Activated effector memory CD4-positive, alpha-beta T cell treated with Interleukin-2 at 50 U/mL for 16 hours (primary cell): ENCODE results near the gene ADCY5.

Experiments
- DNase-seq: peaks from one replicate; pipeline ENCODE4 v3.0.0-alpha.2; 2020

Gene ADCY5

DNA sequence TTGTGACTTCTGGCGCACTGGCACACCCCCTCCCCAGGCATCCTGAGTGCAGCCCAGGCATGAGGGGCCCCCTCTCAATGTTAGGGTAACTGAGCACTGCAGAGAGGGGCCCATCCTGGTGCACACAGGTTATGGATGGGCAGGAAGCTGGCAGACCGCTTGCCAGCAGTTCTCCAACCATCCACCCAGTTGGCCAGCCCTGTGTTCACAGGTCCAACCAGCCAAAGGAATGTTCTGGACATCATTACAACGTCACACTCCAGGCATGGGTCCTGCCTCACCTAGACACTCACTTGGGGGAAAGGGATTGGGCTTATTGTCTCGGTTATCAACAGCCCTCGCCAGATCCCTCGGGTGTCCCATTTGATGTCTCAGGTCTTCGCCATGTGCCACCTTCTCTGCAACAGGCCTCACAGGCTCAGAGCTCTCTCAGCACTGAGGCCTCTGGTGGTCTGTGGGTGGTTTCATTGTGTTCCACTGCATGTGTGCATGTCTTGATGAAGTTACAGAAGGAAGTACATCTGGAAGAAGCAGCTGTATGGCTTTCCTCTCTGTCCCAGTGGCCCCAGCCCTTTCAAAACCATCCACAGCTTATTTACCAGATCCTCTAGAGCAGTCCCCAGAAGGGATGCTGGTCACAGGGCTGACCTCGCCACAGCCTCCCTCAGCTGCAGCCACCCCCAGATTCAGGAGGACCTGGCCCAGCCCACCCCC lies 23.7 kb downstream of the ADCY5 start:
- DNase-seq = no peak

DNA sequence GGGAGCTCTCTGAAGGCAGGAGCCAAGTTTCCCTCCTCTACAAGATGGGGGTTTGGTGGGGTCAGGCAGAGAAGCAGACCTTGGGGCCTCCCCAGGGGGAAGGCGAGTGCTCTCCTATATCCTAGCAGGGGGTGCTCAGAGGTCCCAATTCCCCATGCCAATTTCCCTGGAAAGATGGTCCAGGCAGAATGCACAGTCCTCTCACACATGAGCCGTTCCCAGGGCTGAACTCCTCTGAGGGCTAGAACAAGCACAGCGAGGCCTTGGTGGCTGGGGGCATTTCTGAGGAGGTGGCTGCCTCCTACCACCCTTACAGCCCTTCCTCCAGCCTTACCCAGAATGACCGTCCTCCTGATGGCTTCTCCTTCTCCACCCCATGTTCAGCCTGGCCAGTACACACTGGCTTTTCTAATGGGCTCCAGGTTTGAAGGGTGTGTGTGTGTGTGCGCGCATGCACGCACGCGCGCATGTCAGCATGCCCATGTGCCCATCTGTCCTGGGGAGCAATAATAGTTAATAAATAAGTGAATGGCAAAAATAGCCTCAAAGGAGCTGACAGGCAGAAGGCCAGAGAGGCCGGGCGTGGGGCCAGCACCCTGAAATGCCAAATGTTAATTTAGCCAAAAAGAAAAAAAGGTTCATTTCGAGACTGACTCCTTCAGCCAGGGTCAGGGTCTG lies 24.4 kb downstream of the ADCY5 start:
- DNase-seq = no peak

DNA sequence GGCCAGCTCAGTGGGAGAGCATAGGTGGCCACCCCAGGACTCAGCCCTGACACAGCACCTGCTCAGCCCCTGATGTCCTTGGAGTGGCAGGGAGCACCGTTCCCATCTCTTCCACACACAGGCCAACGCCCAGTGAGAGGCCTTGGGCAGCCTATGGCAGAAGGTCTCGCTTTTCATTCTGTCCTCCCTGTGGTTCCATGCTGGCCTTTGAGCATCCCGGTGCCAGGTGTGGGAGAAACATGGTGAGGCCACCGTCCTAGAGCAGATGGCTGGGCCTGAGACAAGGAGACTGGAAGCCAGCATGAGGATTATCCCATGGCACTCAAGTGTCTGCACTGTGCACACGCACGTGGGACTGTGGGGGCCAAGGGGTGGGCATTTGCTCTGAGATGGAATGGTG lies 25.1 kb downstream of the ADCY5 start:
- DNase-seq = no peak

DNA sequence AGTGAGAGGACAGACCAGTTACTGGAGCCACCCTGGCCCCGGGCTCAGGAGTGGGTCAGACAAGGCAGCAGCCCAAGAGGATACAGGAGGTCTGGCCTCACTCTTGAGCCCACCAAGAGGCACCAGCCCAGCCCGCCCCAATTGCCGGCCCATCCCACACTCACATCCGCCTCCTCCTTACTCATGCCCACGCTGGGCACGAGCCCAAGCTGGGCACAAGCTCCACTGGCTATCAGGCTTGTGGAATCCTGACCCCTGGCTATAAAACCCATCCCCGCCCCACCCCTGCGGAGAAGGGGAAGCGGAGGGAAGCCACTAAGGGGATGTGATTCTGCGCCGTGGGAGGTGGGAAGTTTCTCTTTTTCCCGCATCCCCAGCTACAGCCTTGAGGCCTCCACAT lies 25.9 kb downstream of the ADCY5 start:
- no peak for DNase-seq

DNA sequence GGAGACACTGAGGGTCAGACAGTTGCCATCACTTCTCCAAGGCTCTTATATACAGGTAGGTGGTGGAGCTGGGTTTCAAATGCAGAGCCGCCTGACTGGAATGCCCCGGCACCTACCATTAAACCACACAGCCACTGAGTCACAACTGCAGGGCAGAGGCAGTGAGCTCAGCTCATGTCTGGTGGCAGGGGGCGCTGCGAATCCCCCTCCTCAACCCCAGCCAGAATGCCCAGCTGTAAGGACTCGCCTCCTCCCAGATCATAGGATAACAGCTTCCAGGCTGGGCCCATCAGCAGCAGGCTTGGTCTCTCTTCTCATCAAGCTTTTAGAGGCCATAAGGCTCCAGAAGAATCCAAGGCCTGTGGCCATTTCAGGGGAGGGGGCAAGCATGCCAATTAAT lies 26.4 kb downstream of the ADCY5 start:
- no peak for DNase-seq

DNA sequence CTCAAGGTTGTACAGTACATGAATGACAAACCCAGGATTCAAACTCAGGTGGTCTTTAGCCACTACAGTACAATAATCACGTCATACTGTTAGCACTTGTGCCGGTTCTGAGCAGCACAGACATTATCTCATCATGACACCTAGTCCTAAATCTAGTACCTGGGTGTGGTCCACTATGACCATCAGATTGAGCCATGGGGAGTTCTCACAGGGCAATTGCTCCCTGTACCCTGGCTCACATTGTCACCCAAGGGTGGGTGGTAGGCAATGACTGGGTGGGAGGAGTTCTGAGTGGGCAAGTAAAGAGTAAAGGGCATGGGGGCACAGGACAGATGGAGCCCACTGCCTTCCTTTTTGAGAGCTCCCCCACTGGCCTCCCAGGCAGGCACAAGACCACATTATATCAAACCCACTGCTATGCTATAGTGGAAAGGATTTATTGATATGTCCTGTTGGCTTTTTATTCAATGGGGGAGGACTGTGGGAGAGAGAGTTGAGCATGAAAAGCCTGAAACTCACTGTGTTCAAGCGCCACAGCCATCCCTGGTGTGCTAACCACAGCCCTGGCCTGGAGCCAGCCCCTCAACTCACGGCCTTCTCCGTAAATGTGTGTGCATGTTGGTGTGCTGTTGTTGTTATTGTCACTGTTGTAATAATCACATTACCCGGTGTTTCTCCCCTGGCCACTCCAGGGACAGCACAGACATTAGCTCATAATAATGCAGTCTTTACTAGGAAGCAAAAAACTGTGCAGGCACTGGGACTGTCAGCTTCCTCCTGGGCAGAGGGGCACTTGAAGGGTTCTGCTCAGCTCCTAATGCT lies 27.3 kb downstream of the ADCY5 start:
- DNase-seq = no peak

DNA sequence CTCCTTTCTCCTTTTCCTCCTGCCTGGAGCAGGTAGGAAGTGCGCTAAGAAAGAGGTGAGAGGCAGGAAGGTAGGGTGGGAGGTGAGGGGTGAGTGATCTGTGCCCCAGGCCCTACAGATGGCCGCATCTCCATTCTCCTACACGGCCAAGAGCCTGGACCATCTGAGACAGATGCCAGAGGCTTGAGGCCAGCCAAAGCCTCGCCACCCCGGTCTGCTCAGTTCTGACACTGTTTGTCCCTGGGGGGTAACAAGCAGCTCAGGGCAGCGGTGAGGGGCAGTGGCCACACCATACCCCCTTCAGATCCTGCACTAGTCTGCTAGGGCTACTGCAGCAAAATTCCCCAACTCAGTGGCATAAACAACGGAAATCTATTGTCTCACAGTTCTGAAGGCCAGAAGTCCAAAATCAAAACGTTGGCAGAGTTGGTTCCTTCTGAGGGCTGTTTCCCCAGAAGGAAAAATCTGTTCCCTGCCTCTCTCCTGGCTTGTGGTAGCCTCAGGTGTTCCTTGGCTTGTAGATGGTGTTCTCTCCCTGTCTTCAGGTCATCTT lies 28.4 kb downstream of the ADCY5 start:
- DNase-seq = no peak

DNA sequence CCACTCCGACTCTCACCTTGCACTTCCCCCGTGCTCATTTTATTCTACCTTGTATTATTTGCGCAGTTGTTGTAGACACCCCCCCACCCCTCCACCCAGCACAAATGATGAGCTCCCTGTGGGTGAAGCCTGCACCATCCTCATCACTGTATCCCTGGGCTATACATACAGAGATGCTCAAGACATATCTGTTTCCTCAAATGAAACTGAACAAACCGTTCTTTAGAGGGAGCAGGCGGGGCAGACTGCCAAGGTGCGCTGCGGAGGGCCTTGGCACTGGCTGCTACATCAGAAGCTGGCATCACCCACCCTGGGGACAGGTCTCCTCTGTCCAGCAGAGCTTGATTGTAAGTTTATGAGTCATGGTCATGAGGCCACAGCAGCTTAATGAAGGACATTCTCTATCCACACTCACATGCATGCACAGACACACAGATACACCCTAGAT lies 29.0 kb downstream of the ADCY5 start:
- no peak for DNase-seq

DNA sequence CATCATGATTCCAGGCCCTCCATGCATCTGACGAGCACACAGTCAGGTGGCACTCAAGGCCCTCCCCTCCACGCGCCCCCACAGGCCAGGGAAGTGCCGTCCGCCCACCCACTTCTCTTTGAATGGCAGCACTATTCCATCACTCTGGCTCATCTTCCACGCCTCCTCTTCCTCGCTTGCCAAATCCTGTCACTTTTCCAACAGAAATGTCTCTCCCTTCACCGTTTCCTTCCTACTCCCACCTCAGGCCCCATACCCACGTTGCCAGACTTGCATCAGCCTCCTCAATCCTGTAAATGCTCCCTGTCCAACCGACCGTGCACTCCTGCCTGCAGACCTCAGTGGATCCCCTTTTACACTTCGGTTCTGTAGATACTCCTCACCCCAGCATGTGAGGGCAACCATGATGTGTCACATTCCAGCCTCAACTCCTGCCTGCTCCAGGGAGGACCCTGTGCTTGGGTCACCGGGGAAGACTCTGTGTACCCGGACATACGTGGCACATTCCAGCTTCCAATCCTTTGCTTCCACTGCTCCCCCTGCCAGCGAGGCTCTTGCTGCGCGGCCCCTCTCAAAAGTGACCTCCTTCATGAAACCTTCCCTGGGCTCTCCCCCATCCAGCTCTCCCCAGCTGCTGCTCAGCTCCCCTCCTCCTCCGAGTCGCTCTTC lies 29.6 kb downstream of the ADCY5 start:
- no peak for DNase-seq

DNA sequence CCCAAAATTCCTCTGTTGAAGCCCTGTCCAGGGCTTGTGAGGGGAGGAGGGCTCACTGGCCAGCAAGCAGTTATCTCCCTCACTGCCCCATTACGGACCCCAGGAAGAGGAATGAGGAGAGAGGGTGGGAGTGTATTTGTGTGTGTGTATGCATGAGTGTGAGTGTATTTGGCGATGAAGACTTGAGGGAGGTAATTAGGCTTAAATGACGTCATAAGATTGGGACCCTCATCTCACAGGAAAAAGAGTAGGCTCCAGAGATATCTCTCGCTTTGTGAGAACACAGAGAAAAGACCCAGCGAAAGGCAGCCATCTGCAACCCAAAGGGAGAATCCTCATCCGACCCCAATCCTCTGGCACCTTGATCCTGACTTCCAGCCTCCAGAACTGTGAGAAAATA lies 32.2 kb downstream of the ADCY5 start:
- no peak for DNase-seq

DNA sequence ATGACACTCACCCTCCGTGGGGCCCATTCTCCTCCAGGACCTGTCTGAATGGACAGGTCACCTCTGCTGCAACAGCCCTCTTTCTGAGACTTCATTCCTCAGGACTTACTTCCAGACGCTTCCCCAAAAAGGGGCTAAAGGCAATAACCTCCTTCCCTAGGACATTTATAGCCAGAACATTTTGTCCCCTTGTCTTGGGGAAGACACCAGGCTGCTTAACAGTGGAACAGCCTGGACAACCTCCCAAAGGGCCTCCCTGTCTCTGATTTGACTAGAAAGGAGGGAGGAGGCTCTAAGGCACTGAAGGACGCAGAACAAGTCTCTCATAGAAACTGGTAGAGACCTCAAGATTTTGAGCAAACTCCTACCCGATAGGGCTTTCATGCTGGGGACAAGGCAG lies 32.7 kb downstream of the ADCY5 start:
- no peak for DNase-seq

DNA sequence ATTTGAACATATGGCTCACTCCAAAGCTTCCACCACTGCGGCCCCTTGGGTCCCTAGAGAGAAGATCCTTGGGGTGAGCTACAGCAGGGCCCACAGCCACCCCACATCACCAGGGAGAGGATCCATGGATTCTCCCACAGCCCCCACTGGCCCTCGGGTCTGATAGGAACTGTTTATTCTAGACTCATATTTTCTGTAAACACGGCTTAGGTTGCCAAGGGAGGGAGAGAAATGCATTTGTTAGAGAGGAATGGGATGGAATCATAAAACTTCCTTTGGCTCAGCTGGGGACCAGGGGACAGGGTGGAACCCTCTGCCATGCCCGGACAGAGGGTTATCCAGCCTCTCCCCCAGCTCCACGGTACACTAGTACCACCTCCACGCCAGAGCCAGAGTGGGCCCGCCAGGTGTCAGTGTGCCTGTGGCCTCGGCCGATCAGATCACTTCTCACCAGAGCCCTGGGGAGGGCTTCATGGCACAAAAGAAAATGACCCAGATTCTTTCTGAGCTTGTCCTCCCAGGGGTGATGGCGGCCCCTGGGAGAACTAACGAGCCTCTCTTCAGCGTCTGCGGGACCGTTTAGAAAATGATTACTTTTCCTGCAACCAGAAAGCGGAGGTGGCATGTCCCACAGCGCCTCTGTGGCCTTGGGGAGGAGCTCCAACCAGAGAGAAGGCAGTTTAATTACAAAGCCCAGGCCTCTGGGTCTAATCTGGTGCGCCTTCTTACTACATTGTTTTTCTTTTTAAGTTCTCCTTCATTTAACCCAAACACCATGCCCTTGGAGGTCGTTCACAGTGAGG lies 33.7 kb downstream of the ADCY5 start:
- DNase-seq = no peak

DNA sequence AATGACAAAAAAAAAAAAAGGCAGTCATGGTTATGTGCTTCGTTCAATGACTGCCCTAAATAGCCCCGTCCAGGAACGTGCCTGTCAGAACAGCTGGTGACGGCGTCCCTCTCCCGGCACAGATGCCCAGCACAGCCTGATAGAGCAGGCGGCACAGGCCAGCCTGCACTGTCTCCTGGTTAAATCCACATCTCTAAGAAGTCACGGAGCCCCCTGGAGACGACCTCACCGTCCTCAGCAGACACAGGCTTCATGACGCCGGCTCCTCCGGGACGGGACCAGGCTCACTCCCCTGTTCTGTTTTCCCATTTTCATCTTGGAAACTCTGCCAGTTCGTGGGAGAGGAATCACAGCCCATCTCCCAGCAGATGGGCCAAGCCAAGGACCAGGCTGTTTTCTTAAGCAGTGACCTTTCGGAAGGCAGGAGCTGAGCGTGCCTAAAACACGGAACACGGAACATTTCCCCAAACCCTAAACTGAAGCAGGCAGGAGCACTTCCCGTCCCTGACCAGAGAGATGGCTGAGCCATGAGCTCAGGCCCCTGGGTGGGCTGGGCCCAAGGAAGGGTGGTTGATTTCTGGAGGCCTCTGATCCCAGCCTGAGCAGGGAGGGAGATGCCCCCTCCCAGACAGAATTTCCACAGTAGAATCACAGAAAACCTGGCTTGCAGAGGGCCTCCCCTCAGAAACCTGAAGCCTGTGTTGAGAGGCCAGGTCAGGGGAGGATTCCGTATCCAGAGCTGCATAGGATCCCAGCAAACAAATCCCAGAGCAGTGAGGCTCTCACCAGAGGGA lies 35.9 kb downstream of the ADCY5 start:
- DNase-seq = no peak

DNA sequence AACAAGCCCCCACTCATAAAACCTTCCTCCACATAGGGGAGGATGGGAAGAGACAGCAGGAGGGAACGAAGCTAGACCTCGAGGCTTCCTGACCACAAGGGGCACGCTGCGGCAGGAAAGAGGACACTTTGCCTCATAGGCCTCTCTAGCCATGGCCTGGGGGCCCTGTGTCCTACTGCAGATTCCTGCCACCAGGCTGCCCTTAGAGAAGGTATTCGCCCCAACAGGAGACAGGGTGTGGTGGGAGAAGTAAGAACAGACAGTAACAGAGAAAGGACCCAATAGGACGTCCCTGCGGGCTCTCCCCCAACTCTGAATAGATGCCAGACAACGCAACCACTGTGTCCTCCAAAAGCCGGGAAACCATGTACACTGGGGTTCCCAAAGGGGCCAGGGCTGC lies 36.8 kb downstream of the ADCY5 start:
- no peak for DNase-seq

DNA sequence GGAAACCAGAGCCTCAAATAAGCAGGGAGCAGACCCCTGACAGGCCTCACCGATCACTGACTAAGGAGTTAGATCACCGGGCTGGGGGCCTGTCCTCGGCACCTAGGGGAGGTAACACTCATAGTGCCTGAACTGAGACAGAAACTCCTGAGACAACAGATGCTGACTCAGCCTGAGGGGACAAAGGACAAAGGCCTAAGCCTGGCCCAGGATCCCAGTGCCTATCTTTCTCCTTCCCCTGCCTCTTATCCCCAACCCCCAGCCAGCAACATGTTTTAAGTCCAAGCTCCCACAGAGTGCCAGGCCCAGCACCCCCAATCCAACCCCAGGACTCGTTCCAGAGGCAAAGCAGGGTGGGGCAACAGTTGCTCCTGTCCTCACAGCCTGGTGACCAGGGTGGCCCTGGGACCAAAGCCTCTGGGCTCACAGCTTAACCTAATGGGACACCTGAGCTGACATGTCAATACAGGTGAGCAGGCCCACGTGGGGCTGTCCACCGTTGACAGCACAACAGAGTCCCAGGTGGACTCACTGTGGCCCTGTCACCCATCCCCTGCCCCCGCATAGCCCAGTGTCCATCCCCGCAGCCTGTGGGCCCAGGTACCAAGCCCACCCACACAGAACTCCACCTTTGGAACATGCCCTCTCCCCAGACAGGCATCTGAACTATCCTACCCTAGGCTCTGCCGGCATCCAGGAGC lies 37.4 kb downstream of the ADCY5 start:
- no peak for DNase-seq

DNA sequence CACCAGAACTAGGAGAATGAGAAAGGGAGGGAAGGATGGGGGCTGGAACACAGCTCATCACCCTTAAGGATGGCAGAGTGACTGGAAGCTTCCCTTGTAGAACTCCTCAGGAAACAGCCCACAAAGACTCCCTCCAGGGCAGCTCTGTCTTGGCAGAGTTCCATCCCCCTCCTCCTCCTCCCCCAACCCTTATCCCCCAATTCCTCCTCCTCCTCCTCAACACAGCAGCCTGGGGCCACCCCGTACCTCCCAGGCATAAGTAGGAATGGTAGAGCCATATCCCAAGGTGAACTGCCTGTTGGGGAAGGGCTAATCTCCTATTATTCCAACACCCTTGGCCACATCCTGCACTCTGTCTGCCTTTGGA lies 38.8 kb downstream of the ADCY5 start:
- no peak for DNase-seq

DNA sequence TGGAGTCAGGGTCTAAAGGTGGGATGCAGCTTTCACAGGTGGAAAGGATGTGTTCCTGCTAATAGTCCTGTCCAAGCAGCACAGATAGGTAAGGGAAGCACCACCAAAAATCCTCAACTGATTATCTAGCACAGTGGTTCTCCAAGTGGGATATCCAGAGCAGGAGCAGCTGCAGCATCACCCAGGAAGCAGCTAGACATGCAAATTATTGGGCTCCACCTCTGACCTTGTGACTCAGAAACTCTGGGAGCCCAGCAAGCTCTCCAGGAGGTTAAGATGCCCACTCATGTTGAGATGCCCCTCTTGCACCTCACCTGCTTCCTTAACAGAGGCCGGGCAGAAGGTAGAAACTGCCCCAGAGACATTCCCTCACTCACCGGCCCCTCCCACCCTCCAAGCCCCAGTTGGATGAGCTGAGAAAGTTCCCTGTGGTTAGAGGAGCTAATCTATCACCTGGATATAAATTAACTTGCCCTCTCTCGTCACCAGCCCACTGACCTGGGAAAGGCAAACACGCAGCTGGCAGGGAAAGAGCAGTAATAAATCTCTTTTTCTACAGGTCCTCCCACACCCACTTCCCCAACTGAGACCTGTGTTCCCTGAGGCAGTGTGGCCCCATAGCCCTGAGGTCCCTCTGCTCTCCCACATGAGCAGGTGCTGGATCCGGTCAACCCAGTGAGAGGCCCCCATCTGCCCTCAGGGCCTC lies 39.3 kb downstream of the ADCY5 start:
- DNase-seq = no peak

DNA sequence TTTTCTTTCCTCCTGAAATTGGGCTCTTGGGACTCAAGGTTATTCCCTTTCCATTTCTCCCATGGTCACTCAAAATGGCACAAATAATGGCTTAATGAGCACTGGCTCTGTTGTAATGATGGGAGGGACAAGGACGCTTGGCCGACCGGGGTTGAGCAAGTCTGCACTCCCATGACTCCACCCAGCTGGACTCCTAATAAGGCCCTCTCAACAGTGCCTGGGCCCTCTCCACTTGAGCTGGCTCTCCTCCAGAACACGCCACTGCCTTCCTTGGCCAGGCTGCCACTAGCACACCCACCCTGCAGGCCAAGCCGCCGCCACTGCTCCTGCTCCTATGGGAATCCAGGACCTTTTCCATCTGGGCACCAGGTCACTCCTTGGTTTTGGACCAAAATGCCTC lies 42.3 kb downstream of the ADCY5 start:
- no peak for DNase-seq

DNA sequence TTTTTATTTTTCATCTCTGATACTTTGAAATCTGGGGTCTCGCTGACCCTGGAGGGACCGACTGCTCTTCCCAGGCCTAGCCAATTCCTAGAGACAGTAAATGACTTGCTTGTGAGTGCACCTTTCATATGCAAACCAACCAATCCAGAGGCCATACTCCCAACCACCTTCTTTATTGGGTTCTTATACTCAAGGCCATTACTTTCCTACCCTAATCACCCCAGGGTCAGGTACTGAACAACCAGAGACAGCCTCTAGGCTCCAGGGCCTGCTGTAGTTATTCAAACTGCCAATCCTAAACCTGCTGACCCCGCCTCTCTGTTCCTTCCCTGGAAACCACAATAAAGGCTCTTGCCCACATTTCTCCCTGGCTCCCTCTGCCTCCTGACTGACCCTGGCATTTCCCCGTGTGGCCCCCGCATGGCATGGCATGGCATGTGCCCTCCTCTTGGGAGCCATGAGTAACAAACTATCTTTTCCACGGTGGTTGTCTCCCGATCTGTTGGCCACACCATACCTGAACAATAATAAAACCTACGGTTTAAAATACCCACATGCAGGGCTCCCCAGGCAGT lies 42.9 kb downstream of the ADCY5 start:
- no peak for DNase-seq

DNA sequence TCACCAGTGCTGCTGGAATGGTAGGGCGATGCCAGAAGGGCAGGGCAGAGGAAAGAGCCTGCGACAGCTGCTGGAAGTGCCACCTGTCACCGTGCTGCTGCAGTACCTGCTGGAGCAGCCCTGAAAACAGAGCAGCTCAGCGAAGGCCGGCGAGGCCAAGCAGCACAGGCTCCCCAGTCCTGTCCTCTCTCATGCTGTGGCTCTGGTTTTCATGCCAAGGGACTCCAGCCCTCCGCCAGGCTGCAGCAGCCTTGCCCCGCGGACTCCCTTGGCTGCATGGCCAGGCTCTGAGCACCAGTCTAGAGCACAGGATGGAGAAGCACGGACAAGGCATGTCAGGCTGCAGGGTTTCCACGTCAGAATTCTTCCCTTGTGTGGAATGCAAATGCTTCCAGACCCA lies 43.9 kb downstream of the ADCY5 start:
- no peak for DNase-seq
